CD4-positive, alpha-beta T cell (primary cell): ENCODE measurements around the gene COX19. TPM values are rescaled to one million over a fixed set of nuclear protein-coding genes. Genes with fewer than 3 reads are reported as not detected.

Experiments
- ATAC-seq: fragments of 200-7000 bp; cut with Tn5 transposase; one replicate; pipeline ENCODE4 v1.10.0; 2022; ENCODE audit warnings: mild to moderate bottlenecking; ENCODE audit not compliant: poor library complexity
- CTCF ChIA-PET: fragments of 350-600 bp; sonication (Branson Sonifier 250); formaldehyde crosslinking; loops from one replicate; lab custom pipeline; 2021; ENCODE audit warnings: antibody characterized with exemption, inconsistent platforms; lab: Charles Lee
- POLR2A ChIA-PET: fragments of 350-600 bp; sonication (Branson Sonifier 250); formaldehyde crosslinking; loops from one replicate; lab custom pipeline; 2021; ENCODE audit warnings: antibody characterized with exemption, inconsistent platforms; lab: Charles Lee
- DNase-seq, 14 experiments: peaks; one replicate each; pipeline ENCODE4 v3.0.0-alpha.2; 2013 to 2020; ENCODE audit warnings: mixed read lengths in 2 of 14
- H3K27ac ChIP-seq, 2 donors: one replicate each; pipeline versions ENCODE4 v1.5.1 to v1.7.0; 2013; ENCODE audit warnings: low read length in 2 of 2, low read depth in 1 of 2, mild to moderate bottlenecking in 1 of 2
- H3K27me3 ChIP-seq, 2 experiments: 1 replicate in 1 of 2; 2 replicates in 1 of 2; pipeline versions ENCODE4 v1.6.1 to v1.7.0; 2013; ENCODE audit warnings: low read length in 2 of 2, control low read depth in 1 of 2, mild to moderate bottlenecking in 1 of 2, moderate library complexity in 1 of 2; ENCODE audit not compliant: insufficient read depth in 2 of 2, control insufficient read depth in 1 of 2
- H3K36me3 ChIP-seq: one replicate; pipeline ENCODE4 v1.6.1; 2013; ENCODE audit warnings: low read length, control low read depth; ENCODE audit not compliant: insufficient read depth
- H3K4me1 ChIP-seq: one replicate; pipeline ENCODE4 v1.6.1; 2013; ENCODE audit warnings: low read length, control low read depth; ENCODE audit not compliant: insufficient read depth
- H3K4me3 ChIP-seq: one replicate; pipeline ENCODE4 v1.5.1; 2013; ENCODE audit warnings: mild to moderate bottlenecking, low read length, moderate library complexity
- H3K9me3 ChIP-seq, 2 experiments: 1 replicate in 1 of 2; 2 replicates in 1 of 2; pipeline versions ENCODE4 v1.6.1 to v1.7.0; 2013; ENCODE audit warnings: low read length in 2 of 2, mild to moderate bottlenecking in 2 of 2, control low read depth in 1 of 2, moderate library complexity in 1 of 2; ENCODE audit not compliant: control insufficient read depth in 1 of 2, insufficient read depth in 1 of 2
- H3K27ac Mint-ChIP-seq: one replicate; pipeline ENCODE4 v1.8.0; 2020; ENCODE audit warnings: mixed read lengths
- H3K27me3 Mint-ChIP-seq: one replicate; pipeline ENCODE4 v1.8.0; 2021; ENCODE audit warnings: mixed read lengths
- H3K36me3 Mint-ChIP-seq: one replicate; pipeline ENCODE4 v1.8.0; 2021; ENCODE audit warnings: low read depth, mixed read lengths
- H3K4me1 Mint-ChIP-seq: one replicate; pipeline ENCODE4 v1.8.0; 2021; ENCODE audit warnings: low read depth, mixed read lengths
- H3K4me3 Mint-ChIP-seq: one replicate; pipeline ENCODE4 v1.8.0; 2020; ENCODE audit warnings: mild to moderate bottlenecking, mixed read lengths
- H3K9me3 Mint-ChIP-seq: one replicate; pipeline ENCODE4 v1.8.0; 2020; ENCODE audit warnings: mixed read lengths
- intact Hi-C, 2 experiments: fragments of 100-400 bp; cut with DNase I in 1 of 2; cut with micrococcal nuclease in 1 of 2; formaldehyde crosslinking; loops; one replicate each; pipeline versions ENCODE4 v1.15.1 to v1.9.0; 2023 to 2025; cut with DNase I, micrococcal nuclease
- total RNA-seq, 174 experiments: library from RNA in 2 of 174; stranded (reverse) in 2 of 174; gene quantifications; one replicate each; pipeline ENCODE4 v1.2.3 and lab custom pipeline; 2021 to 2026
- TF ChIP-seq, protein P1 (sequence below): fragments of 200-600 bp; IDR thresholded peaks from one replicate; pipeline ENCODE4 v1.8.0; 2022; ENCODE audit warnings: antibody characterized with exemption, mild to moderate bottlenecking

Gene COX19
- total RNA-seq, 2 experiments from 2014 or later = 47.7 to 51.8 TPM

DNA sequence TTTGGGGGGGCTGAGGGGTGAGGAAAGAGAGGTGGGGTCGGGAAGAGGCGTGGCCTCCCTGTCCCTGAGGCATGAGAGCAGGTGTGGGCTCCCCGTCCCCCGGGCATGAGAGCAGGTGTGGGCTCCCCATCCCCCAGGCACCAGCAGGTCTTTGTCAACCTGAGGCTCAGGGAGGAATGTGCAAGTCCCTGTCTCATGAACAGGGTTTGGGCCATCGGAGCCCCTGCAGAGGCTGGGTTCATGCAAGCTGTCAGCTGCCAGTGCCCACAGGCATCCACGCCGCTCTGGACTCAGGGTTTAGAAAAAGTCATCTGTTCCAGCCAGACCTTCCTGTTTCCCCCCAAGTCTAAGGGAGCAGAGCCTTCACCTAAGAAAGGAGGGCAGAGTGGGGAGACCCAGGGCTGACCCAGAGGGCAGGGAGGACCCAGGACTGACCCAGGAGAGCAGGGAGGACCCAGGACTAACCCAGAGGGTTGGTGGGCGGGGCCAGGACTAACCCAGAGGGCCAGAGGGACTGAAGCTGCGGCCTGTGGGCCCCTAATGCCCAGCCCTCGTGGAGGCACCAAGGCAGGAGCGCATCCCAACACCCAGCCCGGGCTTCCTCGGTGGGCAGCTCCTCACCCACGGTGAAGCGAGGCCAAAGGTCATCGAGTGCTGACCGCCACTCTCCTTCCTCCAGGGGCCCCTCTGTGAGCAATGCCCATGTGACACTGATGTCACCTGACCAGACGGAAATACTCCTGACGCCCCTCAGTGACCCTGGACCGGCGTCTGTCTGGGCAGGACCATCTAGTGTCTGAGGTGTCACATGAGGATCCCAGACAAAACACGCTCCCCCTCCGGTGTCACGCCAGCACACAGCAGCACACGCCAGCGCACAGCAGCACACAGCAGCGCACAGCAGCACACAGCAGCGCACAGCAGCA is 40.1 kb upstream of the COX19 start:
- Histone ChIP-seq H3K27ac (no peak overlapping the region), H3K9me3 (peaks cover 0 to 32% of the 10 kb centered on the region in 2 experiments), H3K4me3 (no peak overlapping the region), H3K36me3 (peaks cover under 1% of the 10 kb centered on the region), H3K4me1 (peaks cover 34% of the 10 kb centered on the region), H3K27me3 (no peaks in the 10 kb centered on the region)
- Mint-ChIP-seq H3K4me3 (no peak overlapping the region), H3K27ac (no peak overlapping the region), H3K27me3 (no peaks in the 10 kb centered on the region), H3K36me3 (peaks cover 14% of the 10 kb centered on the region), H3K9me3 (no peaks in the 10 kb centered on the region), H3K4me1 (peaks cover 15% of the 10 kb centered on the region)
- DNase-seq (peak in 1 of 14 experiments; percentile 6), ATAC-seq (no peak)
- intact Hi-C loops = no loop called here
- TF ChIP-seq, protein P1, sequence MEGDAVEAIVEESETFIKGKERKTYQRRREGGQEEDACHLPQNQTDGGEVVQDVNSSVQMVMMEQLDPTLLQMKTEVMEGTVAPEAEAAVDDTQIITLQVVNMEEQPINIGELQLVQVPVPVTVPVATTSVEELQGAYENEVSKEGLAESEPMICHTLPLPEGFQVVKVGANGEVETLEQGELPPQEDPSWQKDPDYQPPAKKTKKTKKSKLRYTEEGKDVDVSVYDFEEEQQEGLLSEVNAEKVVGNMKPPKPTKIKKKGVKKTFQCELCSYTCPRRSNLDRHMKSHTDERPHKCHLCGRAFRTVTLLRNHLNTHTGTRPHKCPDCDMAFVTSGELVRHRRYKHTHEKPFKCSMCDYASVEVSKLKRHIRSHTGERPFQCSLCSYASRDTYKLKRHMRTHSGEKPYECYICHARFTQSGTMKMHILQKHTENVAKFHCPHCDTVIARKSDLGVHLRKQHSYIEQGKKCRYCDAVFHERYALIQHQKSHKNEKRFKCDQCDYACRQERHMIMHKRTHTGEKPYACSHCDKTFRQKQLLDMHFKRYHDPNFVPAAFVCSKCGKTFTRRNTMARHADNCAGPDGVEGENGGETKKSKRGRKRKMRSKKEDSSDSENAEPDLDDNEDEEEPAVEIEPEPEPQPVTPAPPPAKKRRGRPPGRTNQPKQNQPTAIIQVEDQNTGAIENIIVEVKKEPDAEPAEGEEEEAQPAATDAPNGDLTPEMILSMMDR = no peak
- CTCF ChIA-PET = no interaction called here
- POLR2A ChIA-PET = no interaction called here

GRCh38 chr7:1014681-1015080 is 39.3 kb upstream of the COX19 start:
- H3K4me1 ChIP-seq = peaks cover 35% of the 10 kb centered on the region
- no peak overlapping the region for H3K4me3 ChIP-seq
- ChIA-PET CTCF (no interaction called here), POLR2A (no interaction called here)
- no peak overlapping the region for H3K27ac Mint-ChIP-seq
- ATAC-seq (no peak), DNase-seq (no peak)
- no peak overlapping the region for H3K27ac ChIP-seq
- no peaks in the 10 kb centered on the region for H3K27me3 Mint-ChIP-seq
- H3K4me3 Mint-ChIP-seq = no peak overlapping the region
- H3K27me3 ChIP-seq = no peaks in the 10 kb centered on the region
- intact Hi-C loops = no loop called here
- peaks cover under 1% of the 10 kb centered on the region for H3K36me3 ChIP-seq
- H3K9me3 ChIP-seq = peaks cover 0 to 25% of the 10 kb centered on the region in 2 experiments
- no peaks in the 10 kb centered on the region for H3K9me3 Mint-ChIP-seq
- TF ChIP-seq, protein P1 = no peak
- H3K36me3 Mint-ChIP-seq = peaks cover 14% of the 10 kb centered on the region
- H3K4me1 Mint-ChIP-seq = peaks cover 15% of the 10 kb centered on the region

GRCh38 chr7:1013581-1013980 is 38.2 kb upstream of the COX19 start:
- intact Hi-C loops = no loop called here
- DNase-seq (no peak), ATAC-seq (no peak)
- H3K27ac ChIP-seq = no peak overlapping the region
- no peak overlapping the region for H3K27ac Mint-ChIP-seq
- H3K36me3 ChIP-seq = peaks cover 9% of the 10 kb centered on the region
- H3K4me3 Mint-ChIP-seq = no peak overlapping the region
- H3K4me1 ChIP-seq = peaks cover 35% of the 10 kb centered on the region
- TF ChIP-seq, protein P1 = no peak
- POLR2A ChIA-PET = no interaction called here
- H3K4me1 Mint-ChIP-seq = peaks cover 15% of the 10 kb centered on the region
- H3K4me3 ChIP-seq = no peak overlapping the region
- peaks cover 15% of the 10 kb centered on the region for H3K36me3 Mint-ChIP-seq
- no peaks in the 10 kb centered on the region for H3K9me3 Mint-ChIP-seq
- H3K27me3 ChIP-seq = no peaks in the 10 kb centered on the region
- peaks cover 0 to 19% of the 10 kb centered on the region in 2 experiments for H3K9me3 ChIP-seq
- CTCF ChIA-PET = no interaction called here
- no peaks in the 10 kb centered on the region for H3K27me3 Mint-ChIP-seq
